ENCODE data around the gene CACNG6.
"Not testable (repeated sequence)": the region's sequence is repeated elsewhere in the genome, so short reads cannot be mapped to it uniquely, and the experiment has no call there.

Gene CACNG6

GRCh38 chr19:53991224-53992113, at the start of gene CACNG6:
TSS of gene CACNG6 (plus strand) at chr19:53991637. CDS start at chr19:53992878, 1,241 bp downstream.
- DNase-seq (ENCODE audit: low spot score), result peak; percentile 47

GRCh38 chr19:53942001-53942786, 49.2 kb upstream of the CACNG6 start:
- DNase-seq (ENCODE audit: low spot score), result no peak

- DNase-seq (ENCODE audit: low spot score), result no peak
These were observed 47.0 kb upstream of the CACNG6 start for GRCh38 chr19:53944416-53944815.

- no peak for DNase-seq (ENCODE audit: low spot score)
These were observed 46.5 kb upstream of the CACNG6 start for GRCh38 chr19:53944933-53945332.

- DNase-seq (ENCODE audit: low spot score), result peak; percentile 44
These were observed 46.0 kb upstream of the CACNG6 start for GRCh38 chr19:53945441-53945840.

- no peak for DNase-seq (ENCODE audit: low spot score)
These were observed 45.4 kb upstream of the CACNG6 start for GRCh38 chr19:53945998-53946397.

- DNase-seq (ENCODE audit: low spot score), result no peak
These were observed 43.8 kb upstream of the CACNG6 start for GRCh38 chr19:53947624-53948023.

GRCh38 chr19:53948611-53949010, 42.8 kb upstream of the CACNG6 start:
- DNase-seq (ENCODE audit: low spot score), result not testable (repeated sequence)

- DNase-seq (ENCODE audit: low spot score), result no peak
These were observed 40.0 kb upstream of the CACNG6 start for GRCh38 chr19:53951436-53951835.

GRCh38 chr19:53951947-53952346, 39.5 kb upstream of the CACNG6 start:
- DNase-seq (ENCODE audit: low spot score), result no peak

GRCh38 chr19:53953383-53953782, 38.1 kb upstream of the CACNG6 start:
- no peak for DNase-seq (ENCODE audit: low spot score)

GRCh38 chr19:53957448-53958167, 33.8 kb upstream of the CACNG6 start:
- no peak for DNase-seq (ENCODE audit: low spot score)

- no peak for DNase-seq (ENCODE audit: low spot score)
These were observed 33.3 kb upstream of the CACNG6 start for GRCh38 chr19:53958168-53958571.

GRCh38 chr19:53958823-53959757, 32.3 kb upstream of the CACNG6 start:
- DNase-seq (ENCODE audit: low spot score), result no peak

- no peak for DNase-seq (ENCODE audit: low spot score)
These were observed 31.2 kb upstream of the CACNG6 start for GRCh38 chr19:53960187-53960586.

GRCh38 chr19:53960886-53961285, 30.6 kb upstream of the CACNG6 start:
- DNase-seq (ENCODE audit: low spot score), result no peak

- no peak for DNase-seq (ENCODE audit: low spot score)
These were observed 29.7 kb upstream of the CACNG6 start for GRCh38 chr19:53961523-53962356.

GRCh38 chr19:53962887-53963431, 28.5 kb upstream of the CACNG6 start, which contains the start of gene CACNG8:
TSS of gene CACNG8 (plus strand) at chr19:53962937.
- DNase-seq (ENCODE audit: low spot score), result no peak

GRCh38 chr19:53965091-53965490, 26.3 kb upstream of the CACNG6 start:
- DNase-seq (ENCODE audit: low spot score), result no peak

- DNase-seq (ENCODE audit: low spot score), result no peak
These were observed 24.5 kb upstream of the CACNG6 start for GRCh38 chr19:53966931-53967330.

Measured in SW480 (cell line).